Sigmoid colon (tissue), 7 donors: ENCODE results near the gene CEP44. TPM values are rescaled to one million over a fixed set of nuclear protein-coding genes. Genes with fewer than 3 reads are reported as not detected.

Experiments used
- DNase-seq: peaks from one replicate; pipeline ENCODE4 v3.0.0-alpha.2; 2019
- H3K27ac ChIP-seq, 4 donors: fragments of 200-600 bp; sonication (generic); one replicate each; pipeline ENCODE4 v1.5.1; 2016 to 2019; ENCODE audit warnings: mild to moderate bottlenecking in 1 of 4
- H3K27me3 ChIP-seq, 3 donors: fragments of 200-600 bp; sonication (generic); one replicate each; pipeline ENCODE4 v1.5.1; 2019; ENCODE audit warnings: mild to moderate bottlenecking in 1 of 3
- H3K36me3 ChIP-seq, 4 donors: fragments of 200-600 bp; sonication (generic); one replicate each; pipeline ENCODE4 v1.5.1; 2016 to 2019
- H3K4me1 ChIP-seq, 4 donors: fragments of 200-600 bp; sonication (generic); one replicate each; pipeline ENCODE4 v1.5.1; 2017 to 2019
- H3K4me3 ChIP-seq, 4 donors: fragments of 200-600 bp; sonication (generic); one replicate each; pipeline ENCODE4 v1.5.1; 2017 to 2019; ENCODE audit warnings: mild to moderate bottlenecking in 2 of 4, moderate library complexity in 1 of 4
- H3K9me3 ChIP-seq, 4 donors: fragments of 200-600 bp in 3 of 4; sonication (generic) in 3 of 4; one replicate each; pipeline versions ENCODE4 v1.5.1 to v1.6.1; 2013 to 2019
- CTCF ChIP-seq, 4 experiments: fragments of 450-650 bp in 3 of 4; fragments of 200-600 bp in 1 of 4; IDR thresholded peaks; one replicate each; pipeline ENCODE4 v1.5.1; 2016 to 2019; ENCODE audit warnings: antibody characterized with exemption in 4 of 4, mild to moderate bottlenecking in 3 of 4, moderate library complexity in 2 of 4
- EP300 ChIP-seq, 4 donors: sonication (generic); formaldehyde crosslinking; IDR thresholded peaks; one replicate each; pipeline ENCODE4 v1.6.1; 2017; ENCODE audit warnings: antibody characterized with exemption in 4 of 4
- POLR2A ChIP-seq, 2 donors: fragments of 450-650 bp; IDR thresholded peaks; one replicate each; pipeline ENCODE4 v1.6.1; 2016; ENCODE audit warnings: antibody characterized with exemption in 2 of 2, mild to moderate bottlenecking in 2 of 2, moderate library complexity in 2 of 2
- POLR2AphosphoS5 ChIP-seq, 4 donors: sonication (generic); formaldehyde crosslinking; IDR thresholded peaks; one replicate each; pipeline ENCODE4 v1.6.1; 2017; ENCODE audit warnings: antibody characterized with exemption in 4 of 4
- WGBS, 2 donors: extraction: QIAGEN DNeasy Blood & Tissue Kit; methylation state at CpG; one replicate each; pipeline ENCODE4 v1.1.7; 2013; 5-methylcytosine and 5-hydroxymethylcytosine counted together
- intact Hi-C: fragments of 100-400 bp; cut with DNase I; formaldehyde crosslinking; loops from one replicate; pipeline ENCODE4 v1.15.1; 2023
- polyA plus RNA-seq, 3 donors: library from polyadenylated mRNA; stranded (reverse); fragments of 200-250 nt; gene quantifications; one replicate each; pipeline ENCODE4 v1.2.3, GENCODE V29; 2013
- total RNA-seq, 4 donors: library from RNA; depleted of rRNA; stranded (reverse); fragments of >200 nt; gene quantifications; one replicate each; pipeline ENCODE4 v1.1.0, GENCODE V29; 2016
- donor health status: healthy with polysubstance abuse.
- donor health status: Bipolar disorder and iron deficiency.
- donor health status: healthy.

CEP44 gene
- total and polyA plus RNA-seq, 7 donors = 3.9 to 47.4 (median 24.6) TPM

GRCh38 chr4:174262624-174263444 lies 20.9 kb upstream of the CEP44 start:
- intact Hi-C loops = no loop called here

GRCh38 chr4:174263445-174263736 lies 20.3 kb upstream of the CEP44 start:
- TF ChIP-seq EP300 (IDR thresholded peaks at IDR 0.05) = no peak
- no peak for TF ChIP-seq POLR2A (IDR thresholded peaks at IDR 0.05)
- TF ChIP-seq POLR2AphosphoS5 (IDR thresholded peaks at IDR 0.05) = no peak
- TF ChIP-seq CTCF (IDR thresholded peaks at IDR 0.05) = no peak
- Histone ChIP-seq H3K9me3 (no peaks in the 10 kb centered on the region), H3K4me3 (no peak overlapping the region), H3K27me3 (no peaks in the 10 kb centered on the region), H3K27ac (peak overlapping the region in 3 of 4 donors; percentile 6 to 28 (median 19)), H3K36me3 (peaks cover 0 to 4% (median 0%) of the 10 kb centered on the region in 4 donors), H3K4me1 (peaks cover 0 to 72% (median 26%) of the 10 kb centered on the region in 4 donors)
- 88 to 89% methylated on average over 3 of the region's 3 CpGs for WGBS, 2 donors
- DNase-seq = no peak
- intact Hi-C loops = no loop called here

More at GRCh38 chr4:174262624-174263444, 20.9 kb upstream of the CEP44 start:
- Histone ChIP-seq H3K27ac (peak overlapping the region in 3 of 4 donors; percentile 19 to 44 (median 28)), H3K4me3 (no peak overlapping the region), H3K9me3 (no peaks in the 10 kb centered on the region), H3K27me3 (no peaks in the 10 kb centered on the region), H3K36me3 (peaks cover 0 to 6% (median 0%) of the 10 kb centered on the region in 4 donors), H3K4me1 (peaks cover 0 to 72% (median 26%) of the 10 kb centered on the region in 4 donors)
- DNase-seq = no peak
- 86 to 87% methylated on average over 6 of the region's 6 CpGs for WGBS, 2 donors
- TF ChIP-seq EP300 (IDR thresholded peaks at IDR 0.05) = no peak
- TF ChIP-seq CTCF (IDR thresholded peaks at IDR 0.05) = no peak
- TF ChIP-seq POLR2A (IDR thresholded peaks at IDR 0.05) = no peak
- no peak for TF ChIP-seq POLR2AphosphoS5 (IDR thresholded peaks at IDR 0.05)

- no peak for DNase-seq
- intact Hi-C loops = no loop called here
- no peaks in the 10 kb centered on the region for H3K9me3 ChIP-seq
- H3K36me3 ChIP-seq = peaks cover 0 to 3% (median 0%) of the 10 kb centered on the region in 4 donors
- peak overlapping the region in 3 of 4 donors; percentile 0 to 47 (median 27) for H3K27ac ChIP-seq
- H3K27me3 ChIP-seq = no peaks in the 10 kb centered on the region
- WGBS, 2 donors = 81 to 87% methylated on average over 2 of the region's 2 CpGs
- no peak overlapping the region for H3K4me3 ChIP-seq
- TF ChIP-seq POLR2AphosphoS5 (IDR thresholded peaks at IDR 0.05) = no peak
- no peak for TF ChIP-seq EP300 (IDR thresholded peaks at IDR 0.05)
- TF ChIP-seq POLR2A (IDR thresholded peaks at IDR 0.05) = no peak
- peaks cover 0 to 50% (median 22%) of the 10 kb centered on the region in 4 donors for H3K4me1 ChIP-seq
Measured at GRCh38 chr4:174265916-174266315, 17.8 kb upstream of the CEP44 start.

- Histone ChIP-seq H3K4me1 (peaks cover 0 to 45% (median 20%) of the 10 kb centered on the region in 4 donors), H3K27me3 (no peaks in the 10 kb centered on the region), H3K9me3 (no peaks in the 10 kb centered on the region), H3K27ac (peak overlapping the region in 3 of 4 donors; percentile 0 to 47 (median 27)), H3K4me3 (no peak overlapping the region), H3K36me3 (peaks cover 0 to 3% (median 0%) of the 10 kb centered on the region in 4 donors)
- WGBS, 2 donors = 80 to 82% methylated on average over 2 of the region's 2 CpGs
- intact Hi-C loops = no loop called here
- no peak for DNase-seq
- TF ChIP-seq POLR2AphosphoS5 (IDR thresholded peaks at IDR 0.05) = no peak
- TF ChIP-seq EP300 (IDR thresholded peaks at IDR 0.05) = no peak
- no peak for TF ChIP-seq CTCF (IDR thresholded peaks at IDR 0.05)
- no peak for TF ChIP-seq POLR2A (IDR thresholded peaks at IDR 0.05)
Measured at GRCh38 chr4:174266416-174266815, 17.3 kb upstream of the CEP44 start.

- TF ChIP-seq CTCF (IDR thresholded peaks at IDR 0.05) (no peak), POLR2A (IDR thresholded peaks at IDR 0.05) (no peak), POLR2AphosphoS5 (IDR thresholded peaks at IDR 0.05) (no peak), EP300 (IDR thresholded peaks at IDR 0.05) (no peak)
- WGBS, 2 donors = 82 to 86% methylated on average over 5 of the region's 5 CpGs
- no peak overlapping the region for H3K4me3 ChIP-seq
- no peaks in the 10 kb centered on the region for H3K36me3 ChIP-seq
- H3K27me3 ChIP-seq = no peaks in the 10 kb centered on the region
- peaks cover 0 to 43% (median 16%) of the 10 kb centered on the region in 4 donors for H3K4me1 ChIP-seq
- intact Hi-C loops = no loop called here
- H3K27ac ChIP-seq = no peak overlapping the region
- DNase-seq = no peak
- no peaks in the 10 kb centered on the region for H3K9me3 ChIP-seq
Measured at GRCh38 chr4:174273930-174274329, 9.8 kb upstream of the CEP44 start.
